BLaER1 treated with 17β-estradiol and CSF1 and Interleukin-3, amounts not matched to agents 10 nM and 100 nM (cell line): ENCODE measurements around the gene FEV.

Experiments
- H3K27ac ChIP-seq, 11 experiments: shearing (Covaris generic); formaldehyde crosslinking; 2 replicates each; pipeline ENCODE4 v1.8.1; 2022
- H3K27me3 ChIP-seq, 11 experiments: shearing (Covaris generic); formaldehyde crosslinking; 2 replicates each; pipeline ENCODE4 v1.8.1; 2022
- H3K36me3 ChIP-seq, 11 experiments: shearing (Covaris generic); formaldehyde crosslinking; 2 replicates each; pipeline ENCODE4 v1.8.1; 2022
- H3K4me1 ChIP-seq, 10 experiments: shearing (Covaris generic); formaldehyde crosslinking; 2 replicates each; pipeline ENCODE4 v1.8.1; 2022
- H3K4me2 ChIP-seq, 11 experiments: shearing (Covaris generic); formaldehyde crosslinking; 2 replicates each; pipeline ENCODE4 v1.8.1; 2022
- H3K4me3 ChIP-seq, 10 experiments: shearing (Covaris generic); formaldehyde crosslinking; 2 replicates each; pipeline ENCODE4 v1.8.1; 2022
- H3K9ac ChIP-seq, 11 experiments: shearing (Covaris generic); formaldehyde crosslinking; 2 replicates each; pipeline ENCODE4 v1.8.1; 2022
- H3K9me3 ChIP-seq, 11 experiments: shearing (Covaris generic); formaldehyde crosslinking; replicated peaks in 1 of 11; 2 replicates each; pipeline ENCODE4 v1.8.1; 2022
- H4K20me1 ChIP-seq, 11 experiments: shearing (Covaris generic); formaldehyde crosslinking; 2 replicates each; pipeline ENCODE4 v1.8.1; 2022
- Cebpa-rat ChIP-seq, 11 experiments: shearing (Covaris generic); IDR thresholded peaks; 2 replicates each; pipeline ENCODE4 v1.8.1; 2022

FEV gene

GRCh38 chr2:219003267-219003634 is 18.3 kb upstream of the FEV start:
- Histone ChIP-seq H3K4me3 (no peak overlapping the region), H4K20me1 (peaks cover 0 to 57% (median 21%) of the 10 kb centered on the region in 11 experiments; a peak in 12 of 22 replicates), H3K9ac (no peak overlapping the region), H3K4me2 (no peak overlapping the region), H3K36me3 (no peaks in the 10 kb centered on the region), H3K27ac (no peak overlapping the region), H3K27me3 (peaks cover 78 to 93% (median 87%) of the 10 kb centered on the region in 11 experiments), H3K9me3 (peaks cover 0 to 4% (median 0%) of the 10 kb centered on the region in 11 experiments; a peak in 1 of 22 replicates), H3K4me1 (peaks cover 0 to 12% (median 2%) of the 10 kb centered on the region in 10 experiments; a peak in 6 of 20 replicates)
- TF ChIP-seq Cebpa-rat (IDR thresholded peaks at IDR 0.05), result no peak

- peaks cover 0 to 4% (median 0%) of the 10 kb centered on the region in 11 experiments; a peak in 1 of 22 replicates for H3K9me3 ChIP-seq
- H3K27me3 ChIP-seq, result peaks cover 84 to 99% (median 92%) of the 10 kb centered on the region in 11 experiments
- H3K4me3 ChIP-seq, result no peak overlapping the region
- peaks cover 0 to 62% (median 21%) of the 10 kb centered on the region in 11 experiments; a peak in 12 of 22 replicates for H4K20me1 ChIP-seq
- no peak overlapping the region for H3K27ac ChIP-seq
- H3K9ac ChIP-seq, result no peak overlapping the region
- TF ChIP-seq Cebpa-rat (IDR thresholded peaks at IDR 0.05), result no peak
- no peaks in the 10 kb centered on the region for H3K36me3 ChIP-seq
- no peak overlapping the region for H3K4me2 ChIP-seq
- peaks cover 0 to 12% (median 2%) of the 10 kb centered on the region in 10 experiments; a peak in 6 of 20 replicates for H3K4me1 ChIP-seq
Measured at GRCh38 chr2:219002395-219003266, 17.6 kb upstream of the FEV start.

DNA sequence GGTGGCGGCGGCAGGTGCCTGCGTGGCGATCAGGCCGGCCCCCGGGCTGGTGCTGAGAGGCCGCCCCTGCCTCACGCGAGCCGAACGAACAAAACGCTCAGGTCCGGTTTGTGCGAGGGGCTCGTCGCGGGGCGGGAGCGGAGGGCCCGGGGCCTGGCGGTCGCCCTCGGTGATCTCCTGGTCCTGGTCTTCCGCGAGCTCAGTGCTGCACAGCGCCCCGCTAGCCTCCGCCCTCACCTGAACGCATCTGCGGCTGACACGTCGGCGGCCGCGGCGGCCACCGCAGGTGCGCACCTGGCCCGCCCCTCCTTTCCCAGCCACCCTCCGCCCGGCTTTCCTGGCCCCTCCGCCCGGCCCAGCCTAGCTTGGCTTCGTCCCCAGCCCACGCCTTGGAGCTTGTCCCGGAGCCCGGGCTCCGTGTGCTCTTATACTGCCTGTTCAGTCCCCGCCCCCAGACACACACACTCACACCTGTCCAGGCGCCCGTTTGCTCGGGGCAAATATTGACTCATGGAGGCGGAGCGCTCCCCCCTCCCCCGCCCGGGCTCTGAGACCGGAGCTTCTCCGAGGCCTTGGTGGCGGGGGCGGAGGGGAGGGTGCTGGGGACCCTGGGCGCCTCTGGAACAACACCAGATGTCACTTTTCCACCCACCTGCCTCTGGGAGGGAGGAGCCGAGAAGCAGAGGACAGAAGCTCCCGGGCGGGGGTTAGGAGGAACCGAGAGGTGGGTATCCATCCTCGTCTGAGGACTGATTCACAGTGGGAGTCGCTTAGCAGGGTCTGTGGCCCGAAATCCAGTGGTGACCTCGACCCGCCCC is 16.8 kb upstream of the FEV start:
- no peak overlapping the region for H3K9ac ChIP-seq
- H3K27me3 ChIP-seq, result peaks cover 93 to 100% (median 97%) of the 10 kb centered on the region in 11 experiments
- peaks cover 0 to 68% (median 21%) of the 10 kb centered on the region in 11 experiments; a peak in 12 of 22 replicates for H4K20me1 ChIP-seq
- no peak overlapping the region for H3K4me2 ChIP-seq
- no peak overlapping the region for H3K4me3 ChIP-seq
- H3K9me3 ChIP-seq, result peaks cover 0 to 4% (median 0%) of the 10 kb centered on the region in 11 experiments; a peak in 1 of 22 replicates
- no peaks in the 10 kb centered on the region for H3K36me3 ChIP-seq
- H3K27ac ChIP-seq, result no peak overlapping the region
- H3K4me1 ChIP-seq, result peaks cover 0 to 12% (median 2%) of the 10 kb centered on the region in 10 experiments; a peak in 6 of 20 replicates
- no peak for TF ChIP-seq Cebpa-rat (IDR thresholded peaks at IDR 0.05)

GRCh38 chr2:219001100-219001576 is 16.2 kb upstream of the FEV start:
- Histone ChIP-seq H4K20me1 (peaks cover 0 to 68% (median 21%) of the 10 kb centered on the region in 11 experiments; a peak in 12 of 22 replicates), H3K4me3 (no peak overlapping the region), H3K4me2 (no peak overlapping the region)

GRCh38 chr2:219000569-219000960 is 15.6 kb upstream of the FEV start:
- peaks cover 0 to 4% (median 0%) of the 10 kb centered on the region in 11 experiments; a peak in 1 of 22 replicates for H3K9me3 ChIP-seq
- peaks cover 0 to 12% (median 2%) of the 10 kb centered on the region in 10 experiments; a peak in 6 of 20 replicates for H3K4me1 ChIP-seq
- H3K36me3 ChIP-seq, result no peaks in the 10 kb centered on the region
- H3K27me3 ChIP-seq, result peaks cover 97 to 100% (median 99%) of the 10 kb centered on the region in 11 experiments
- no peak for TF ChIP-seq Cebpa-rat (IDR thresholded peaks at IDR 0.05)
- H3K4me2 ChIP-seq, result no peak overlapping the region
- no peak overlapping the region for H3K9ac ChIP-seq
- H3K27ac ChIP-seq, result no peak overlapping the region
- H4K20me1 ChIP-seq, result peaks cover 0 to 70% (median 22%) of the 10 kb centered on the region in 11 experiments; a peak in 12 of 22 replicates
- H3K4me3 ChIP-seq, result no peak overlapping the region

More at GRCh38 chr2:219001100-219001576, 16.2 kb upstream of the FEV start:
- Histone ChIP-seq H3K36me3 (no peaks in the 10 kb centered on the region), H3K27me3 (peaks cover 97 to 100% (median 99%) of the 10 kb centered on the region in 11 experiments), H3K27ac (no peak overlapping the region), H3K4me1 (peaks cover 0 to 12% (median 2%) of the 10 kb centered on the region in 10 experiments; a peak in 6 of 20 replicates), H3K9ac (no peak overlapping the region), H3K9me3 (peaks cover 0 to 4% (median 0%) of the 10 kb centered on the region in 11 experiments; a peak in 1 of 22 replicates)
- no peak for TF ChIP-seq Cebpa-rat (IDR thresholded peaks at IDR 0.05)

DNA sequence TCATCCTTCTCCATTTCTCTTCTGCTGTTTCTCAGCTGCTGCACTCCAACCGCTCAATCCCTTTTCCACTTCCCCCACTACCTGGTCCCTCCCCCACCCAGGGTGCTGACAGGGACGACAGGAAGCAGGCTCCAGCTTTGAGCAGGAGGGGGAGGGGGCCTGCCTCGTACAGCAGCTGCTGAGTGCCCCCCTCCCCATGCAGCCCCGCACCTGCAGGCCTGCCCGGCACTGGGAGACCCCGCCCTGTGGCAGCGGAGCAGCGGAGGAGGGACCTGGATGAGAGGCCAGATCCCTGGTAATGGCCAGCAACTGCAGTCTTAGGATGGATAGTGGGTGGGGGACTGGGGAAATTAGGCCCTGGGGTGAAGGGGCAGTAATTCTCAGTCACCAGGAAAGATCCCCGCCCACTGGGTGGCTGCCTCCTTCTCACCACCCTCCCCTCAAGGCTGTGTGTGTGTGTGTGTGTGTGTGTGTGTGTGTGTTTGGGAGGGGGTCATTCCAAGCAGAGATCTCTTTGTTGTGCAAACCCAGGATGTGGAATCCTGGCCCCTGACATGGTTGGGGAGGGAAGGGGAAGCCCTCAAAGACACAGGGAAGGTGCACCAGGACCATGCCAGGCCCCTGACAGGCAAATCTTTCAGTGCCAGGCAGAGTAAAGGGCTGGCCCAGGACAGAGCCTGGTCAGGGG is 15.0 kb upstream of the FEV start:
- Histone ChIP-seq H3K27ac (no peak overlapping the region), H3K4me2 (peak overlapping the region in 3 of 11 experiments; percentile 21 to 40 (median 34); a peak in 5 of 22 replicates), H3K4me3 (no peak overlapping the region), H3K27me3 (peaks cover 97 to 100% (median 99%) of the 10 kb centered on the region in 11 experiments), H3K9me3 (peaks cover 0 to 4% (median 0%) of the 10 kb centered on the region in 11 experiments; a peak in 1 of 22 replicates), H4K20me1 (peaks cover 0 to 70% (median 26%) of the 10 kb centered on the region in 11 experiments; a peak in 13 of 22 replicates), H3K4me1 (peaks cover 0 to 12% (median 2%) of the 10 kb centered on the region in 10 experiments; a peak in 6 of 20 replicates), H3K36me3 (no peaks in the 10 kb centered on the region), H3K9ac (no peak overlapping the region)
- no peak for TF ChIP-seq Cebpa-rat (IDR thresholded peaks at IDR 0.05)

DNA sequence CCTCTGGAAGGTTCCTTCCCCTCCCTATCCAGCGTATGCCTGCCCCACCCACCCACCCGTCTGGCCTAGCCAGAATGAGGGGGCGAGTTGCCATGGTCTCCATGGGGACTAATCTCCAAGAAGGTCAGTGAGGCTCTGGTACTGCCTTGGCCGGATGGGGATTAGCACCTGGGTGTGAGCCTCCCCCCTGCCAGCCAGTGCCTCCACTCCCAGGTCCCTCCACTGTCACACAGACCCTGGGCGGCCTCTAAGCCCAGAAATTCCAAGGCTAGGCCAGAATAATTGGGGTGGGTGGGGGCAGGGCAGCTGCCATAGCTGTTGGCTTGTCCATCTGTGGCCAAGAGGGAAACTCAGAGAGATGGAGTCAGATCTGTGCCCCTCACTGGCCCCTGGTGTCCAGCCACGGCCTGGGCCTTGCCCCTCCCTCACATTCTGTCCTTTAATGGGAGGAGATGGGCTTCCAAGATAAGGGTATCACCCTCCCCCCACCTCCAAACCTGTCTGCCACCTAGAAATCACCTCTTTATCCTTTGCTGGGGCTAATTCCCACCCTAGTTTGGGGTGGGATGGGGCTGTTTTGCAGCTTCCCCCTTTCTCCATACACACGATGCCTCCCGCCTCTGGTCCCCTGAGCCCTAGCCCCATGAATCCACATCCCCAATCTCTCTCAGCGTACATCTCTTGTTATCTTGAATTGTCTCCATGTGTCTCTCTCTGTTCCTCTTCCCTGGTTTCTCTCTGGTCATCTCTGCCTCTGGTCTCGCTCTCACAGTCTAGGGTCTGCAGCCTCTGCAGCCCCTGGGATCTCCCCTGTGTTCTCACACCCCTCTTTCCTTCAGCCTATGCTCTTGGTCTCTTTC is 14.3 kb upstream of the FEV start:
- Histone ChIP-seq H3K27me3 (peaks cover 99 to 100% (median 100%) of the 10 kb centered on the region in 11 experiments), H3K4me2 (peak overlapping the region in 2 of 11 experiments; percentile 21 to 34; a peak in 2 of 22 replicates)

More for the DNA sequence above, 14.3 kb upstream of the FEV start:
- no peak overlapping the region for H3K4me3 ChIP-seq
- H3K27ac ChIP-seq, result no peak overlapping the region
- no peak overlapping the region for H3K9ac ChIP-seq
- peaks cover 0 to 4% (median 0%) of the 10 kb centered on the region in 11 experiments; a peak in 1 of 22 replicates for H3K9me3 ChIP-seq
- no peaks in the 10 kb centered on the region for H3K36me3 ChIP-seq
- H3K4me1 ChIP-seq, result peaks cover 0 to 12% (median 2%) of the 10 kb centered on the region in 10 experiments; a peak in 6 of 20 replicates
- H4K20me1 ChIP-seq, result peaks cover 0 to 74% (median 30%) of the 10 kb centered on the region in 11 experiments; a peak in 13 of 22 replicates
- TF ChIP-seq Cebpa-rat (IDR thresholded peaks at IDR 0.05), result no peak
